ENCODE data around the gene PHF12. TPM values are rescaled to one million over a fixed set of nuclear protein-coding genes. Genes with fewer than 3 reads are reported as not detected.

Gene PHF12
- total RNA-seq, 1 donor from 2014 or later: 43.5 TPM

GRCh38 chr17:28911411-28912045 lies 39.8 kb downstream of the PHF12 start:
- TF ChIP-seq, protein P1, sequence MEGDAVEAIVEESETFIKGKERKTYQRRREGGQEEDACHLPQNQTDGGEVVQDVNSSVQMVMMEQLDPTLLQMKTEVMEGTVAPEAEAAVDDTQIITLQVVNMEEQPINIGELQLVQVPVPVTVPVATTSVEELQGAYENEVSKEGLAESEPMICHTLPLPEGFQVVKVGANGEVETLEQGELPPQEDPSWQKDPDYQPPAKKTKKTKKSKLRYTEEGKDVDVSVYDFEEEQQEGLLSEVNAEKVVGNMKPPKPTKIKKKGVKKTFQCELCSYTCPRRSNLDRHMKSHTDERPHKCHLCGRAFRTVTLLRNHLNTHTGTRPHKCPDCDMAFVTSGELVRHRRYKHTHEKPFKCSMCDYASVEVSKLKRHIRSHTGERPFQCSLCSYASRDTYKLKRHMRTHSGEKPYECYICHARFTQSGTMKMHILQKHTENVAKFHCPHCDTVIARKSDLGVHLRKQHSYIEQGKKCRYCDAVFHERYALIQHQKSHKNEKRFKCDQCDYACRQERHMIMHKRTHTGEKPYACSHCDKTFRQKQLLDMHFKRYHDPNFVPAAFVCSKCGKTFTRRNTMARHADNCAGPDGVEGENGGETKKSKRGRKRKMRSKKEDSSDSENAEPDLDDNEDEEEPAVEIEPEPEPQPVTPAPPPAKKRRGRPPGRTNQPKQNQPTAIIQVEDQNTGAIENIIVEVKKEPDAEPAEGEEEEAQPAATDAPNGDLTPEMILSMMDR (conservative IDR thresholded peaks at IDR 0.05; ENCODE audit: low read depth, low read length): no peak
- DNase-seq (ENCODE audit: low read depth): no peak
- H3K4me3 ChIP-seq (ENCODE audit: low read depth, low read length): no peak overlapping the region

DNA sequence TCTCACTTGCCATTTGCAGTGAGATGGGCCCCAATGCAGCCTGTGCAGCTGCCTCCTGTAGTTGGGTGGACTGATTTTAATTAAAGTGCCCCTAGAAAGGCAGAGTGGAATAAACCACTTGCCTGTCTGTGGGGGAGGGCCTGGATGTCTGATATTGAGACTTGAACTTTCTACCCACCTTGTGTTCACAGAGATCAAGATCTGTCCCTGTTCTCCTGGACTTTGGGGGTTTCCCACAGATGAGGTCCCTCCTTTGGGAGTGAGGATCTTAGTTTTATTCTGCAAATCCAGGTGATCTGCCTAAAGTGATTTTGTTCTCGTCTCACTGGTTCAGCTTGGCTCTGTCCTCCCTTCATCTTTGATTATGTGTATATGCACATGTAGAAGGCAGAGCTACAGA lies 40.8 kb downstream of the PHF12 start:
- TF ChIP-seq, protein P1 (conservative IDR thresholded peaks at IDR 0.05; ENCODE audit: low read depth, low read length): no peak
- no peak for DNase-seq (ENCODE audit: low read depth)
- no peak overlapping the region for H3K4me3 ChIP-seq (ENCODE audit: low read depth, low read length)

GRCh38 chr17:28908640-28909167 lies 42.6 kb downstream of the PHF12 start:
- TF ChIP-seq, protein P1 (conservative IDR thresholded peaks at IDR 0.05; ENCODE audit: low read depth, low read length): no peak
- no peak for DNase-seq (ENCODE audit: low read depth)
- no peak overlapping the region for H3K4me3 ChIP-seq (ENCODE audit: low read depth, low read length)

DNA sequence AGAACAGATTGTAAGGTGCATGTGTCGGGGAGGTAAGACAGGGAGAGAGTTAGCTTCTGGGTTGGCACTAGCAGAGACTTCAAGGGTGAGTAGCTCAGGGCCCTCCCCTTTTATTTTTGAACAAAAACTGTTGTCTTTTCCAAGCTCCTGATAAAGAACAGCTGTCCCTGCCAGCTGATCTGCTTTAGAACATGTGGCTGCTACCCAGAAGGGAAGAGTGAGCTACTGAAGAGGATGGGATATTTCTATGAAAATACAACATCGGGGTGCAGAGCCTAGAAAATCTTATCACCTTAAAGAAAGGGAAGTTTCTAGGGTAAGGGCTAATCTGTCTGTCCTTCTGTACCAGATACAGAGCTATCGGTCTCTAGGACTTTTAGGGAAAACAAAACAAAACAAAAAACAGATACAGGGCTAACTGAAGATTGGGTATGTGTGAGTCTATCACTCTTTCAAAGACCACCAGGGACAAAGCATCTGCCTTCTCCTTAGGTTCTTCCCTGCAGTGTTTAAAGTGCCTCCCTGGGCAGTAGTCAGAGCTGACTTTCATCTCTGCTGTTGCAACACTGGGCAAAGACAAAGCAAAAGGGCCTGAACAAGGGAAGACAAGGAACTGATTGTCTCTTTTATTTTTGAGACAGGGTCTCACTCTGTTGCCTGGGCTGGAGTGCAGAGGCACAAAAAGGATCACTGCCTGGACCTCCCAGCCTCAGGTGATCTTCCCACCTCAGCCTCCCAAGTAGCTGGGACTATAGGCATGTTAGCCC lies 43.4 kb downstream of the PHF12 start:
- no peak overlapping the region for H3K4me3 ChIP-seq (ENCODE audit: low read depth, low read length)
- TF ChIP-seq, protein P1 (conservative IDR thresholded peaks at IDR 0.05; ENCODE audit: low read depth, low read length): no peak
- DNase-seq (ENCODE audit: low read depth): no peak

DNA sequence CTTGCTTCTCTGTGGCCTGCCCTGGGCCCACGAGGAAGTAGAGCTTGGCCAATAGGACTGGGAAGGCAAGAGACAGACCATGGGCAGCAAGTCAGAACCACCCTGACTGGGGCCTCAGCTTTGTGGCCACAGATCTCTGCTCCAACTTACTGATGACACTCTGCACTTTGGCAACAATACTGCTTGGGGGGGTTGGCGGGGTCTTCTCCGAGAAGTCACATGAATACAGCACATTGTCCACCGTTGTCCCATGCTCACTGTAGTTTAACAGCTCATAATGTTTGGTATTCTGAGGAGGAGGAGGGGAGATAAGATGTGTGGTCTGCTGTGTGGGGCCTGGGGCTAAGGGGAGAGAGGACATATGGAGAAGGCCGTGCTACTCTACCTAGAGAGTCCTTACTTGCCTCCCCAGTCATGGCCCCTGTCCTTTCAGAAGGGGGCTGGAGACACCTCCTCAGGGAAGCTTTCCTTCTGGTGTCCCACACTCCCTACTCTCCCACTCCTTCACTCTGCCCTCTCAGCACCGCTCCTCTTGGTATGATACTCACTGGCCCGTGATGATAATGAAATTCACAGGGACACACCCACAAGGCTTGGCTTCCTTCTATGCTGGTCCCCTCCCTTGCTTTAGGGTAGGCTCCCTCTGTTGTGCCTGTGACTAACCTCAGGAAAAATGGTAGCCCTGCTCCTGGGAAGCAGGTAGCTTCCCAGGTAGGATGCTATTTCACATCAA lies 44.4 kb downstream of the PHF12 start:
- TF ChIP-seq, protein P1 (conservative IDR thresholded peaks at IDR 0.05; ENCODE audit: low read depth, low read length): no peak
- no peak overlapping the region for H3K4me3 ChIP-seq (ENCODE audit: low read depth, low read length)
- no peak for DNase-seq (ENCODE audit: low read depth)

DNA sequence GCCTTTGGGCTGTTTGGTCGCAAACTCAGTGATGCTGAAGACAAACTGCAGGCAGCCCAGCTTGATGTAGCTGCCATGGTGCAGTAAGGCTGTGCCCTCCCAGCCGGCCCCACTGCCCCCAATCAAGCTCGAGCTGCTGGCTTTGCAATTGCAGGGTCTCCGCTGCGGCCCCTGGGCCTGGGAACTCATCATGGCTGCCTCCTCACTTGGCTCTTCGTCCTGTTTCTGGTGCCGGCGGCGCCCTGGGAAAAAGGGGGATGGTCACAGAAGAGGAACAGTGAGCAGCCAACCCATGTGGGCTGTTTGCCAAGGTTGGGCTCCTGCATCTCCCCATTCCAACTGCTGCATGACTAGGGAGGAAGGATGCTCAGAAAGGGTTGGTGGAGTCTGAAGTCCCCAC lies 45.0 kb downstream of the PHF12 start:
- no peak overlapping the region for H3K4me3 ChIP-seq (ENCODE audit: low read depth, low read length)
- TF ChIP-seq, protein P1 (conservative IDR thresholded peaks at IDR 0.05; ENCODE audit: low read depth, low read length): no peak
- DNase-seq (ENCODE audit: low read depth): no peak
